Rectal smooth muscle tissue (tissue), 1 donor: ENCODE measurements around the gene CEP76.
"Not testable (repeated sequence)": the region's sequence is repeated elsewhere in the genome, so short reads cannot be mapped to it uniquely, and the experiment has no call there.

Experiments
- H3K27ac ChIP-seq: one replicate; pipeline ENCODE4 v1.7.0; 2013; ENCODE audit warnings: low read depth, low read length, inconsistent platforms
- H3K27me3 ChIP-seq: one replicate; pipeline ENCODE4 v1.7.0; 2013; ENCODE audit warnings: low read length; ENCODE audit not compliant: control insufficient read depth, insufficient read depth
- H3K36me3 ChIP-seq: one replicate; pipeline ENCODE4 v1.7.0; 2013; ENCODE audit warnings: low read length; ENCODE audit not compliant: control insufficient read depth, insufficient read depth
- H3K4me1 ChIP-seq: one replicate; pipeline ENCODE4 v1.7.0; 2013; ENCODE audit warnings: low read length; ENCODE audit not compliant: control insufficient read depth, insufficient read depth
- H3K4me3 ChIP-seq: one replicate; pipeline ENCODE4 v1.7.0; 2013; ENCODE audit warnings: low read length
- H3K9ac ChIP-seq: one replicate; pipeline ENCODE4 v1.7.0; 2013; ENCODE audit warnings: low read length

CEP76 gene

DNA sequence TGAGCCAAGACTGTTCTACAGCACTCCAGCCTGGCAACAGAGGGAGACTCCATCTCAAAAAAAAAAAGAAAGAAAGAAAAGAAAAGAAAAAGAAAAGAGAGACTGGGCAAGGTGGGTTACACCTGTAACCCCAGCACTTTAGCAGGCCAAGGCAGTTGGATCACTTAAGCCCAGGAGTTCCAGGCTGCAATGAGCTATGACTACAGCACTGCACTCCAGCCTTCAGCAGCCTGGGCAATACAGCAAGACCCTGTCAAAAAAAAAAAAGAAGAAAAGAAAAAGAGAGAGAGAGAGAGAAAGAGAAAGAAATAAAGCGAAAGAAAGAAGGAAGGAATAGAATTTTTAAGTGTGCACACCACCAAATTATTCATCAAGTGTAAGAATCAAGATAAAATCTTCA, 47.6 kb downstream of the CEP76 start:
- Histone ChIP-seq H3K36me3 (no peaks in the 10 kb centered on the region), H3K27ac (no peak overlapping the region), H3K27me3 (no peaks in the 10 kb centered on the region), H3K4me3 (no peak overlapping the region), H3K9ac (no peak overlapping the region), H3K4me1 (no peaks in the 10 kb centered on the region)

DNA sequence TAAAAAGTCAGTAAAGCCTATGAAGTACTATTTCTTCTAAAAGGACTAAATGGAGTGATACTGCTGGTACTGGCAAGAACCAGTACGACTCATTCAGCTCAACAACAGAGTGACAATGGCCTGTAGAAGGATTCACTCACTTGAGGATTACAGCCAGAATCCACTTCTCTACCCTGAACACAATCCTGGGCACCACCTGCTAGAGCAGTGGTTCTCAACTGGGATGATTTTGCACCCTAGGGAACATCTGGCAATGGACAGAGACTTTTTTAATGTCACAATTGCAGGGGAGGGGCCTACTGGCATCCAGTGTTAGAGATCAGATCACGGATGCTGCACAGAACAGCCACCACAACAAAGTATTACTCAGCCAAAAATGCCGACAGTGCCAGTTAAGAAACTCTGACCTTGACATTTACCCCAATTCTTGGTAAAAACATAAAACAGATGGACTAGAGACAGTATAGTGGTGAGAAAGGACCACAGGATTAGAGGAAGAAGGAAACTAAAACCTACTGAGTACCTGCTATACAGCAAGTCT, 49.6 kb downstream of the CEP76 start:
- Histone ChIP-seq H3K9ac (no peak overlapping the region), H3K27ac (no peak overlapping the region), H3K36me3 (no peaks in the 10 kb centered on the region), H3K4me3 (no peak overlapping the region), H3K4me1 (no peaks in the 10 kb centered on the region), H3K27me3 (no peaks in the 10 kb centered on the region)

DNA sequence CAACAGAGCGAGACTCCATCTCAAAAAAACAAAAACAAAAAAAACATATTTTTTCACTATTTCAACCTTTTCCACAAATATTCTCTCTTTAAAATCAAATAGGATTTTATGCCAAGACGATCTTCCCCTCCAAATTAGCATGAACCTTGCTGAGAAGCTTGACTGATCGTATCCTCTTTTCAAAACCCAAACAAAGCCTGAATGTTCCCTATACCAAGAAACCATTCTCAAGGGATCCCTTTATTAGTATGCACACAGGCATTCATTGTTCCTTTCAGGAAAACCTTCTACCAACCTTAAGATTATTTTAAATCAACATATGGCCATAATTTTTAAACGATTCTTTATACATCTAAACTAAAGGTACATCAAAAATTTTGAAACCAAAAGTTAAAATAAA, 50.9 kb downstream of the CEP76 start:
- no peak overlapping the region for H3K27ac ChIP-seq
- H3K4me1 ChIP-seq: no peaks in the 10 kb centered on the region
- no peaks in the 10 kb centered on the region for H3K36me3 ChIP-seq
- no peak overlapping the region for H3K9ac ChIP-seq
- no peaks in the 10 kb centered on the region for H3K27me3 ChIP-seq
- H3K4me3 ChIP-seq: no peak overlapping the region

DNA sequence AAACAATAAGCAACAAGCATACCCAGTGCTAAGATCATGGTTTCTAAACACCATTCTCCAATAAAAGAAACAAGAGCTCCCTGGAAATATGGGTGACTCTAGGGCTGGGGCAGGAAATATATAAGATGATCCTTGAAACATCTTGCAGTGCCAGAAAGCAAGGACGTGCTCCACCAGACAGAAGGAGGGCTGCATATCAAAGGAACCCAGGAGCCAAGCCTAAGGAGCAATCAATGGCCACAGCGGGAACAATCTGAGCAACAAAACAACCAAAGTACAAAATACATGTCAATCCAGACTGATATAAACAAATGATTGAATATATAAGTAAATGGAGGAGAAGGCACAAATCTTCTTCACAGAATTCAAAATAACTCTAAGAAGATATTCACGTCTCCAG, 54.8 kb downstream of the CEP76 start:
- Histone ChIP-seq H3K27me3 (no peaks in the 10 kb centered on the region), H3K4me3 (no peak overlapping the region), H3K4me1 (peaks cover 7% of the 10 kb centered on the region), H3K36me3 (no peaks in the 10 kb centered on the region), H3K27ac (no peak overlapping the region), H3K9ac (no peak overlapping the region)

DNA sequence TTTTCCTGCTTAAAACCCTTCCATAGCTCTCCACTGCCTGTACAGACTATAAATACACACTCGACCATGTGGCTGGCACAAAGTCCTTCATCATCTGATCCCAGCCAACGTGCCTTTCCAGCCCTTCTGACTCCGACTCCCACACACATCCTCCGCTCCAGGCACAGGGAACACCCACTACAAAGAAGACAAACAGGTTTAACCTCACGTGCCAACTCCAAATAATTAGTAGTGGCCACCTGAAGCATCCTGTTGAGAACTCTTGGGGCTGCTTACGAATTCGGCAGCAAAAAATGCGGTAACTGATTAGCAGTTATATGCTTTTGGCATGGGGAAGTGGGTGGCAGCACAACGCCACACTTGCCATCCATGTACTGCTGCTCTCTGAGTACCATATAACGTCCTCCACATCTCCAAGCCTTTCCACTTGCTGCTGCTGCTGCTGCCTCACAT, 56.7 kb downstream of the CEP76 start:
- Histone ChIP-seq H3K9ac (no peak overlapping the region), H3K27me3 (no peaks in the 10 kb centered on the region), H3K4me1 (peaks cover 7% of the 10 kb centered on the region), H3K27ac (no peak overlapping the region), H3K4me3 (no peak overlapping the region), H3K36me3 (no peaks in the 10 kb centered on the region)

DNA sequence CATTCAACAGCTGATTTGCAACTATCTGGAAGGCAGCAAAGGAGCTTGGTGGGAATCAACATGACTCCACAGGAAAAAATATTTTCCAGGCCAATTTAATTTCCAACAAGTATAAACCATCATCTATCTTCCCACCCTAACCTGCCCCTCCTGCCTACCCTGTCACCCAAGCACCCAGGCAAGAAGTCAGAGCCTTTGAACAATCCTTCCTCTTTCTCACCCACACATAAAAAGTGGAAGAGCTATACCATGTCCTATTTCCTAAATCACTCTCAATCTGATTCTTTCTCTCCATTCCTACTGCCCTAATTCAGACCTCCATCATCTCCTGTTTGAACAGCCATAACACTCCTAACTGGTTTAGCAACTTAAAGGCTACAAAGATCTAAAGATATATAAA, 57.3 kb downstream of the CEP76 start:
- Histone ChIP-seq H3K9ac (no peak overlapping the region), H3K27ac (no peak overlapping the region), H3K4me1 (peaks cover 7% of the 10 kb centered on the region), H3K27me3 (no peaks in the 10 kb centered on the region), H3K4me3 (no peak overlapping the region), H3K36me3 (no peaks in the 10 kb centered on the region)

DNA sequence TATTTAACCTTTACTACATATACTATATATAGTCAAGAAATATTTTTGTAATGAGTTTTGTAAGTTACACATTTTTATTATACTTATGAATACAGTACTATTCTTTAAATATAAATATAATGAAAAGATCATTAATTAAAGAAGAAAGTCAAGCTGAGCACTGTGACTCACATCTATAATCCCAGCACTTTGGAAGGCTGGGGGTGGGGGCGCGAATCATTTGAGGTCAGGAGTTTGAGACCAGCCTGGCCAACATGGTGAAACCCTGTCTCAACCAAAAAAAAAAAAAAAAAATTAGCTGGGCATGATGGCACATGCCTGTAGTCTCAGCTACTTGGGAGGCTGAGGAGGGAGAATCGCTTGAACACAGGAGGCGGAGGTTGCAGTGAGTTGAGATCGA, 58.8 kb downstream of the CEP76 start:
- not testable (repeated sequence) for H3K36me3 ChIP-seq, H3K27me3 ChIP-seq, H3K4me1 ChIP-seq, H3K27ac ChIP-seq, H3K9ac ChIP-seq, H3K4me3 ChIP-seq

DNA sequence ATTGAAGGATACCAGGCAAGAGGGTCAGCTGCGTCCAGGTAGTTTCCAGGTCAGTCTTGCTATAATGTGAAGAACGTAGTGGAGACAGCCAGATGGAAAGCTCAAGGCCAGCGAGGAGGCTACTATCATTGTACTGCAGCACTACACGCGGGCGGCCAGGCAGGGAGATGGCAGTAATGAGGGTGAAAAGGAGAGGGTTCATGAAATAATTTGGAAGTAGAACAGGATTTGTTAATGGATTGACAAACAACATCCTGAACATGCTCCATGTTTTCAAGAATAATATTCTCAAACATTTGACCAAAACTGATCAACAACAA, 61.7 kb downstream of the CEP76 start:
- no peak overlapping the region for H3K27ac ChIP-seq

DNA sequence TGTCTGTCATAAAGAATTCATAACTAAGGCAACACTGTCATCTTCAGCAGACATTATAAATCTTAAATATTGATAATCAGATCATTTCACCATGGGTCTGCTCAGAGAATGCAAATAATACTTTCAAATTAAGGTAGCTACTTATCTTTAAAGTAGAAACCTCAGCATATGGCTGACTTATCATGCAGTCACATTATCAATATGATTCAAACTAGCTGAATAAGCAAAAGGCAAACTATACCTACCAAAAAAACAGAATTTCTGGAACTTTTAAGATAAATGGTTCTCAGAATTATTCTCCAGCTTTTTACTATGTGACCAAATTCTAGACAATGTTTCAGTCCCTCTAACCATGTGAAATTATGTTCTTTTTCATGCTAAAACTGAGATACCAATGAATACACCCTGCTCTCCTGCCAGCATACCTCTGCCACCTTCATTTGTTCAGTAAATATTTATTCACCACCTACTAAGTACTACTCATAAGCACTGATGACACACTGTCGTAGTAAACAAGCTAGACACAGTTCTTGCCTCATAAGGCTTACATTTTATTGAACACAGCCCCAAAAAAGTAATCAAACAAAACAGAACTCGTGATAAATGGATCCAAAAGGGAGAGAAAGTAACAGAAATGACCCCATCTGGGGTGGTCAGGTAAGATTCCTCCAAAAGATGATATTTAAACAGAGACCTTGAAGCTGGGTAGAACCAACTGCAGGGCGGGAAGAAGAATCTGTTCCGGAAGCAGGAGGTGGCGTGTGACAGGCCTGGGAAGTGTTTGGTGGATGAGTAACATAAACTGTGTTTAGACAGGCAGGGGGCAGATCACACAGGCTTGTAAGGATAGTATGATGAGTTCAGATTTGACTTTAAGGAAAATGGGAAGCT, 62.3 kb downstream of the CEP76 start:
- H3K4me3 ChIP-seq: no peak overlapping the region
- no peaks in the 10 kb centered on the region for H3K27me3 ChIP-seq
- peaks cover 2% of the 10 kb centered on the region for H3K4me1 ChIP-seq
- no peak overlapping the region for H3K27ac ChIP-seq
- H3K9ac ChIP-seq: no peak overlapping the region
- H3K36me3 ChIP-seq: no peaks in the 10 kb centered on the region

More for the DNA sequence above, 61.7 kb downstream of the CEP76 start:
- no peaks in the 10 kb centered on the region for H3K36me3 ChIP-seq
- no peaks in the 10 kb centered on the region for H3K27me3 ChIP-seq
- peaks cover 7% of the 10 kb centered on the region for H3K4me1 ChIP-seq
- no peak overlapping the region for H3K9ac ChIP-seq
- H3K4me3 ChIP-seq: no peak overlapping the region

DNA sequence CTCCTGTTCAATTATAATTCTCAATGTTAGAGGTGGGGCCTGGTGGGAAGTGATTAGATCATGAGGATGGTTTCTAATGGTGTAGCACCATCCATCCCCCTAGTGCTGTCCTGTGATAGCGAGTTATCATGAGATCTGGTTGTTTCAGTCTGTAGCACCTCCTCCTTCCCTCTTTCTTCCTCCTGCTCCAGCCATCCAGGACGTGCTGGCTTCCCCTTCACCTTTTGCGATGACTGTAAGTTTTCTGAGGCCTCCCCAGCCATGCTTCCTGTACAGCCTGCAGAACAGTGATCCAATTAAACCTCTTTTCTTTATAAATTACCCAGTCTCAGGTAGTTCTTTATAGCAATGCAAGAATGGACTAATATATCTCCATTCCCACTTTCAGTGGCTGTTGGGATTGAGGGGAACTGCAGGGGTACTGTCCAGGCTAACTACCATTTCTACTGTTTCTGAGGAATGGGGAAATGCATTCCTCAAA, 63.8 kb downstream of the CEP76 start:
- Histone ChIP-seq H3K36me3 (no peaks in the 10 kb centered on the region), H3K27ac (no peak overlapping the region), H3K4me3 (no peak overlapping the region), H3K4me1 (no peaks in the 10 kb centered on the region), H3K9ac (no peak overlapping the region), H3K27me3 (no peaks in the 10 kb centered on the region)

DNA sequence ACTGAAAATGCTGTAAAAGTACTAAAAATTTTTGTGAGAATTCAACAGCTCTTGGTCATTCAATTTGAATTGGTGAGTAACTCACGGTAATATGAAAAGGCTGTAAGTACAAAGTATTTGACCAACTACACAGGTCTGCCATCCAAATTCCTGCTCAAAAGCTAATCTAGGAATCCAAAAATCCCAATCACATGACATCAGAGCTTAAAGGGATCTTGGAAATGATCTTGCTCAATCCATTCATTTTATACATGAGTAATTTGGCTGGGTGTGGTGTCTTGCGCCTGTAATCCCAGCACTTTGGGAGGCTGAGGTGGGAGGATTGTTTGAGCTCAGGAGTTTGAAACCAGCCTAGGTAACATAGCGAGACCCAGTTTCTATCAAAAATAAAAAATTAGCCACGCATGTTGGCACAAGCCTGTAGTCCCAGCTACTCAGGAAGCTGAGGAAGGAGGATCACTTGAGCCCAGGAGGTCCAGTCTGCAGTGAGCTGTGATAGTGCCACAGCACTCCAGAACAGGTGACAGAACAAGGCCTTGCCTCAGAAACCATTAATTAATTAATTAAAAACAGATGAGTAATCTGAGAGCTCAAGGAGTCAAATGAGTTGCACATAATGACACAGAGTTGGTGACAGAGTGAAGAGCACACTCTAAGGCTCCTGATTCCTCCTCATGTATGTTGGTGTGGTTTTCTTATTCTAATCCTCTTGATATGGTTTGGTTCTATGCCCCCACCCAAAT, 64.5 kb downstream of the CEP76 start:
- Histone ChIP-seq H3K9ac (no peak overlapping the region), H3K27me3 (no peaks in the 10 kb centered on the region), H3K36me3 (no peaks in the 10 kb centered on the region), H3K4me3 (no peak overlapping the region), H3K27ac (no peak overlapping the region), H3K4me1 (no peaks in the 10 kb centered on the region)

DNA sequence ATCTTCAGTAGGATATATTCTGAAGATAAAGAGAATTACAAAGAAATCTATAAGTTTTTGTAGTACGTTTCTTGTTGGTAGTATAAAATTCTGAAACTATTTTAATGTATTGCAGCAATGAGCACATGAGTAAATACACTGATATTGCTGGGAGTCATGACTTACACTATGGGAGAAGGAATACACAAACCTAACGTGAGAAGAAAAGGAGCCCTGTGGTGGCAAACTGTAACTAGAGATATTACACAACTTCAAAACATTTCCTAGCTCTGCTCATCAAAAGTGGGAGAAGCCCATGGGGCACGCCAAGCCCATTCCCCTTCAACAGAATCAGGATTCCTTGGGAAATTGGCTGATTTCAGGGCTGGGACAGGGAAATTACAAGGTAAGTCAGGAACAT, 65.1 kb downstream of the CEP76 start:
- Histone ChIP-seq H3K4me1 (no peaks in the 10 kb centered on the region), H3K27ac (no peak overlapping the region), H3K4me3 (no peak overlapping the region), H3K36me3 (no peaks in the 10 kb centered on the region), H3K9ac (no peak overlapping the region), H3K27me3 (no peaks in the 10 kb centered on the region)
